A673 (cell line): ENCODE results near the gene HHLA2.

Source experiments
- CTCF ChIP-seq: fragments of 300-800, 200-600 bp; sonication (generic); conservative IDR thresholded peaks from 2 replicates; pipeline ENCODE4 v1.5.1; 2017; ENCODE audit warnings: low read depth, mild to moderate bottlenecking, antibody characterized with exemption, low read length, moderate library complexity, mixed read lengths
- EZH2 ChIP-seq: fragments of 200-600 bp; sonication (generic); IDR thresholded peaks from 2 replicates; pipeline ENCODE4 v1.6.1; 2017; ENCODE audit warnings: borderline replicate concordance, low read depth, mild to moderate bottlenecking, mixed read lengths, antibody characterized with exemption, low read length; ENCODE audit not compliant: poor library complexity, severe bottlenecking

- TF ChIP-seq CTCF (no peak), EZH2 (no peak)
Observed at GRCh38 chr3:108251265-108251664, 45.1 kb upstream of the HHLA2 start.
